Fibroblast of skin of left quadriceps (primary cell): Measurements from ENCODE around the gene SOS2.

Experiments used
- DNase-seq, 2 experiments: peaks; one replicate each; pipeline ENCODE4 v3.0.0-alpha.2; 2013; ENCODE audit warnings: low read depth in 2 of 2

The SOS2 gene

DNA sequence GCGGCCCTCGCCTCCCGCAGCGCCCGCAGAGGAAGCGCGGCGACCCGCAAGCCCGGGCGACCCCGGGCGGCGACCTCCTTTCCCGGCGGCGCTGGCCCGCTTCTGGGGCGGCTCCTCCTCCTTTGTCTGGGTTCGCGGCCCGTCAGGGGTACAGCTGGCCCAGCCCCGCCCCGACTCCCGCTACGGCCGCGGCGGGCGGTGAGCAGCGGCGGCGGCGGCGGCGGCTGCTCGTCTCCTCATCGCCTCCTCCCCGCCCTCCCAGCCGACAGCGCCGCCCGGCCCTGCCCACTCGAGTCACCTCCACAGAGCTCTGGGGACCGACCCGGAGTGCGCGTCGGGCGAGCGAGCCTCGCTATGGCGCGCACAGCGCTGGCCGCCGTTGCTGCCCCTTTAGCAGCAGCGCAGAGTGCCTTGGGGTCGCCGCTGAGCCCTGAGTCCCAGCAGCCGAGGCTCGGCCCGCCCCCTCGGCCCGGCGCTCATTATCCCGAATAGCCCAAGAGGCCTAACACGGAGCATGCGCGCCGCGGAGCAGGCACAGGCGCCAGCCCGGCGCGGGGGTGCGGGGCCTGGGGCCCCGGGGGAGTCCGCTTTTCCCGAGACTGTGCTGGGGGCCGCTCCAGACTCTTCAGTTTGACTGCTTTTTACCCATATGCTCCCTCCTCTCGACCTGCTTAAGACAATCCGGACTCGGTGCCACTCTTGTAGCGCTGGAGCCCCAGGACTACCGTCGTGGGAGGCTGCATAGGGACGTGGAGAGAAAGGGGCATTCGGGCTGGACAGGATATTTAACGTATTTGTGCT, at the start of gene SOS2:
Gene SOS2, minus strand, starts transcription at position 104 of the 801 bp plus-strand sequence. CDS start 295 bp downstream, outside the sequence.
- peak; percentile 68 to 69 for DNase-seq

DNA sequence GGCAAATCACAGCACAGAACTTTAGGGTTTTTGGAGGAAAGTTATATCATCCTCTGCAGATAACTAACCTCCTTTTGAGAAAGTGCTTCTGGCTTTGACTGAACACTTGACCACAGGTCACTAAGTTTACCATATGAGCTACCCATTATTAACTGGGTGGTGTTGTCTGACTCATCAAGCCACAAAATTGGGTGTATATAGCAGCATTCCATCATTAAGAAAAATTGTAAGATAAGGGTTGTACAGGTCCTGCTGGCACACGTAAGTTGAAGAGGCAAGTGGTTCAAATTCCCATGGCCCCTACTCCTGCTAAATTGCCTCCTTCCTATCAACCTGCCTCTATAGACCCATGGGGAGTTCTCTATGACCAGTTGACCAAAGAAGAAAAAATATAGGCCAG, 41.1 kb upstream of the SOS2 start:
- no peak for DNase-seq

DNA sequence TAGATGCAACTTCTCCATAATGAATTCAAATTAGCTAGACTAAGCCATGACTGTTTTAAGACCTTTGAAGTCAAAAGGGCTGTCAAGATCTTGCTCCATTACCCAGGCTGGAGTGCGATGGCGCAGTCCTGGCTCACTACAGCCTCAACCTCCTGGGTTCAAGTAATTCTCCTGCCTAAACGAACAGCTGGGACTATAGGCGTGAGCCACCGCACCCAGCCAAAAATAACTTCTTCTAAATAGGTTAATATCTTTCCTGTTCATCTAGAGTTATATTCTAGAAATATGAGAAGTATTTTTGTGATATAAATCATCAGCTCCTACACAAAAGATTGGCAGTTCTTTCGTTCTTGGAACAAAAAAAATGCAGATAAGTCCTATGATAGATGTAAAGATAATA, 39.6 kb upstream of the SOS2 start:
- DNase-seq: no peak

DNA sequence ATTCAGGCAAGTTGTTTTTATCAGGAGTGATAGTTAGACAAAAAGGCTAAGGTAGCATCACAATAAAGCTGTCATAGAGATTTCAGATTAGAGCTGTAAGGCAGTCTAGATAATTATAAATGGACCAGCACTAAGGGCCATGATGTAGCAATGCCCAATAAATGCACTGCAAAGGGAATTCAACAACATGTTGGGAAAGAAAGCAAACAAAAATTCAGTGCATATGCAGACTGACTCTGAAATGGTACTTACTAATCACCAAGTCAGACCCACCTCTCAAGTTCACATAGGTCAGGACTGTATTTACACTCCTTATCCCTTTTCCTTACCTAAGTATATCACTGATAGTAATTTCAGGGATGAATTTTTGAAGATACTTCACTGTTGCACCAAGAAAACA, 33.7 kb upstream of the SOS2 start:
- DNase-seq: no peak

DNA sequence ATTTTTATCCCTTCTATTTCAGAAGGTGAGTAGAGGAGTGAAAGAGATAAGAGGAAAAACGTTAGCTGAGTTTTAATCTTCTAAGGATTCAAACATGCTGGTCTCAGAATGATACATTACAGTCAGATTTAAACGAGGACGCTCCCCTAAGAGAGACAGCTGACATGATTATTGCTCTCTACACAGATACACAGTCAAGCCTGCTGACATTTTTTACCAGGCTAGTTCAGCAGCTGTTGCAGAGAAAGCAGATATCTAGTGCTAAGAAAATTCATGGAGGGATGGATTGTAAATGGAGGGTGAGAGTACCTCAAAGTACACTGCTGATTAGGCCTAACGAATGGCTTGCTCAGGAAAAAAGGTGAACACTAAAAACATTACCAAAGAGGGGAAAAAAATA, 31.9 kb upstream of the SOS2 start:
- no peak for DNase-seq

DNA sequence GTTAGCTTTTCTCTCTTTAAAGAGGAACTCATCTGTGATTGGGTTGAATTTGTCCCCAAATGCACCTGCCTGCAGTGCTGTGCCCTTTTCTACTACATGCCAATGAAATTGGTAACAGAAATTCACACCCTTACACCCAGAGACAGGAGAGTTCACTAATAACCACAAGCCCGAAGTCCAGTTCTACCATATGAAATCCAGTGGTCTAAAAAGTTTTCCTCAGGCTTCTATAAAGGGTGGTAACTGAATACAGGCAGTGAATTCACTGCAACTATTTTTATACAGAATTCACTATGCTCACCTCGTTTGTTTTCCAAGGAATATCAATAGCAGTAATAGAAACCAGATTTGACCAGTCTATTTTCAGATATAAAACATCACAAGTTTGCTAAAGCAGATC, 31.5 kb upstream of the SOS2 start:
- no peak for DNase-seq

DNA sequence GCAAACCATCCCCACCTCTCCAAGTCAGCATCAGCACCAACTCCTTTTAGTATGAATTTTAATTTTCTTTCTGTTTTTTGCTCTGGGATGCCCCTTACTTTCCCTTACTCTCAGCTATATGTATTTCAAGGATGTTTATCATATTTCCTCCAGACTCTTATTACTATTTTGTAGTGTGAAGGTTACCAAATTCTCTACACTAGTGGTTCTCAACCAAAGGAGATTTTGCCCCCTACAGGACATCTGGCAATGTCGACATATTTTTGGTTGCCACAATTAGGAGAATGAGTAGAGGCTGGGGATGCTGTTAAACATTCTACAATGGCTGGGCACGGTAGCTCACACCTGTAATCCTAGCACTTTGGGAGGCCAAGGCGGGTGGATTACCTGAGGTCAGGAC, 29.1 kb upstream of the SOS2 start:
- peak; percentile 13 to 20 for DNase-seq

DNA sequence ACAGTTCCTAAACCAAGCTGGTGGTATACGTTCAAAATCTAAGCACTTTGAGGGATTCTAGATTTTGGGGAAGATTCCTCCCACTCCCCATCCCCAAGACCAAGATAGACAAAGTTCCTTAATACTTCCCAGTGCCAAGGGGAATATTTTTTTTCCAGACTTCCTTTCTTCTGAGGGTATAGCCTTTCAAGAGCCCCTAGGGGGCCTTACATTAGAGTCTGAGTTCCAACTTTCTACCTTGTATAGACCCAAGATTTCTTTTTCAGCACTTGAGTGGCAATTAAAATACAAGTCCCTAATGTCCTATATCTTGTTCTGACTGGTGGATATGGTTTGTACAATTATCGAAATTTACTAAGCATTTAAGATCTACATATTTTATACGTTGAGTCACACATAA, 28.7 kb upstream of the SOS2 start:
- no peak for DNase-seq

DNA sequence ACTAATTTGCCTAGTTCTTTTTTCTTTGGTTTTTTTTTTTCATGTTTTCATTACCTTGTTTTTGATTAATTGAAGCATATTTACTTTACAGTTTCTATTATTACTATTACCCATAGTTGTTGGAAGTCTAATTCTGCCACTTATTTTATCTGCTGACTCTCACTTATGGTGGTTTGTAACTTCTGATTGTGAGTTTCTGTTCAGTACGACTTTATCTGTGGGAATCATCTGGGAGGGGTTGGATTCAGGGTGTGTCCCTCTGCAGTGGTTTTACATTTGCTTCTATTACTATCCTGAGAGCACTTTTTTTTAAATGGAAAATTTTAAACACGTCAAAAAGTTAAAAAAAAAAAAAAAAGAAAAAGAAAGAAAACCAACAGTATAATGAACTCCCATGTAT, 26.4 kb upstream of the SOS2 start:
- no peak for DNase-seq

DNA sequence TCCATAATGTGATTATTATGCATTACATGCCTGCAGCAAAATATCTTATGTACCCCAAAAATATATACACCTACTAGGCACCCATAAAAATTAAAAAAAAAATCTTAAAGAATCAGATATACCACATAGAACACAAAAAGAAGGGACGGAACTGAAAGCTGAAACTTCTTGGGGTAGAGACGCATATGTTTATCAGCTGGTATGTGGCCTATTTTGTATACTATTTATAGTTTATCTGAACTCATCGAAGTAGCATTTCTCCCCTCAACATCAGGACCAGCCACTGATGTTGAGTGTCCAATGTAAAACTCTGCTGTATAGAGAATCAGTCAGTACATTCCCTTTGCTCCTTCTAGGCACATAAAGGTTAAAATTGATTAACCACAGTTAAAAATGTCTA, 22.9 kb upstream of the SOS2 start:
- no peak for DNase-seq

DNA sequence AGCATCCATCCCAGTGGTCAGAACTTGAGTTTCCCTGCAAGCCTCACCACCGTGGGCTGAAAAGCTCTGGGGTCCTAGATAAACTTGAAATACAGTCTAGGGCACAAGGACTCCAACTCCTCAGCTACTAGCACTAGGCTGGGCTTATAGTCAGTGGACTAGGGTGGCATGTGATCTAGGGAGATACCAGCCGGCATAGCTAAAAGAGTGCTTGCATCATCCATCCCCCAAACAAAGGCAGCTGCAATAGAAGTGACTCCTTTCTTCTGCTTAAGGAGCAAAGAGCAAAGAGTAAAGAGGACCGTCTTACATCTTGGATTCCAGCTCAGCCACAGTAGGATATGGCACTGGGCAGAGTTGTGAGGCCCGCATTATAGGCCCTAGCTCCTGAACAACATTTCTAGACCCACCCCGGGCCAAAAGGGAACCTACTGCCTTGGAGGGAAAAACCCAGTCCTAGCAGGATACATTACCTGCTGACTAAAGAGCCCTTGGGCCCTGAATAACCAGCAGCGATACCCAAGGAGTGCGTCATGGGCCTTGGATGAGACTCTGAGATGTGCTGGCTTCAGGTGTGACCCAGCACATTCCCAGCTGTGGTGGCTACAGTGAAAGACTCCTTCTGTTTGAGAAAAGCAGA, 17.9 kb upstream of the SOS2 start:
- no peak for DNase-seq

DNA sequence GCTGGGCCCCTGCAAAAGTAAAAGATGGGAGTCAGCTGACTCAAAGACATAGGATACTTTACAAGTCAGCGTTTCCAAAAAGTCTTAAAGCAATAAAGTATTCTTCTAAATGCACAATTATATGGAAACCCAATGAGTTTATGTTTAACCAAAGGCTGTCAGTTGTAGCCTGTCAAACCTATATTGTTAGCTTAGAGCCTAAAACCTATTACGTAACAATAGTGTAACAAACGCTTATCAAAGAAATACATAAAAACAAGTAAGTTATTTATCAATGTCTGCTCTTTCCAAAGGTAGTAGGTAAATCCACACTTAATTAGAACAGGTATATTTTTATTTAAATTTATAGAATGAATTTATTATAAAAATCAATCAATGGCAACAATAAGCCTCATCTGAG, 15.9 kb upstream of the SOS2 start:
- DNase-seq: no peak

DNA sequence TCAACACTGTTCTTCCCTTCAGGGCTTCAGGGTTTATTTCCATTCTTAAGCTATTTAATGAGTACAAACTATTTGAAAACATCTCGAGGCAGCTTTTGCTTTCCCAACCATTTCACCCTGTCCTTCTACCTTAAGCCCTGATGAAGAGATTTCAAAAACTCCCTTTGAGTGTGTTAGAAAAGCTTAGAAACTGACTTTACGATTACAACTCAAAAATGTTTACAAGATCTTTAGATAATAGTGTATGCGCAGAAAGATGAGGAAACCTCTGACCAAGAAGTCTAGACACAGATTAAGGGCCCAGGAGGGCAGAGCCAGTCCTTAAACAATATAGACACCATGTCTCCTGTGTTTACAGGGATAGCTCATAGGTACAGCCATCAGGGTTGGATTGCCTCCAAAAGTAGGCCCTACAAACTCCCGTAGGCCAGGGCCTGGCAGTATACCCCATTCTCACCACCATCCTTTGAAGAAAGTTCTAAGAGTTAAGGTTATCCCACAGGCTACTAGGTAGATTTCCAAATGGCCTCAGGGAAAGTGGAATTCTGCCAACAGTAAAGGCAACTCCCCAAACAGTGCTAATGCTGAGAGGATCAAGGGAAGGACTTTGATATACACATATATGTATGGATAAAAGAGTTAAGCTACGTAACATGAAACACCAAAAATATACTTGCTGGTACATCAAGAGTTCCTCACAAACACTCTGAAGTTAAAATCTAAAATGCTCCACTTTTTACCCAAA, 11.4 kb upstream of the SOS2 start:
- no peak for DNase-seq

DNA sequence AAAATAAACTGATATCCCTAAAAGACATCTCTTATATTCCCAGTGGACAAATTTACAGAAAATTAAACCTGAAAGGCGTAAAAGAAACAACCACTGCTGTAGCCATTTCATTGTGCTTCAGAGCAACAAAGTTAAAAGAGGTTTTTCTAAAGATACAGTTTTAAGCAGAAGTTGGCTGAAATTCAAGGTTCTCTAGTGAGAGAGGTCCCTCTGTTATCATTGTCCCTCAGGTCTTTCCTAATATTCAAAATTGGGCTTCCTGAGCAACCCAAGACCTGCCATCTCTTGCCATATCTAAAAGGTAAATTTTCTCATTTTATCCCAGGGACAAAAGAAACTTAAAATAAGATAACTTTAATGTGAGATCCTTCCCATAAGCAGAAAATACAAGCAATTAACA, 10.7 kb upstream of the SOS2 start:
- no peak for DNase-seq

DNA sequence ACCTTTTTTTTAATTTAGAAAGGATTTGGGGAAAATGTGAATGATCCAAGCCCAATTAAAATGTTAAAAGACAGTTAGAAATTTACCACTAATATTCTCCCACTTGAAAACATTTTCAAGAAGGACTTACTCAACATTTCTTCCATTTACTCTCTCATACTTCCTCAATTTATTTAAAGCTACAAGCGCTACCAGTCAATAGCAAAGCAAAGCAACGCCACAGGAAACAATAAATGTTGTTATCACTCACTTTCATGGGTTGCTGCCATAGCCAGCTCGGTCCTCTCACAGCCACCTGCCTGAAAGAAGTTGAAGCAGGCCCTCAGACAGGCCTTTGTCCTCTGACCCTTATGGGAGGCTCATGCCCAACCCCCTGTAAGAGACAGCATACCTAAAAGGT, 6.0 kb upstream of the SOS2 start:
- no peak for DNase-seq

DNA sequence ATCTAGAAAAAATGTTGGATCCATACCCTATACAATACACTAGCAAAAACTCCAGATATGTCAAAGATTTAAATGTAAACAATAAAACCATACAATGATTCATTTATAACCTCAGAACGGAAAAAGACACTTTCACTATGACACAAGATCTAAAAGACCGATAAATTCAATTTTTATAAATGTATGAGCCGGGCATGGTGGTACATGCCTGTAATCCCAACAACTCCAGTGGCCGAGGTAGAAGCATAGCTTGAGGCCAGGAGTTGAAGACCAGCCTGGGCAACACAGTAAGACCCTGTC, 2.5 kb upstream of the SOS2 start:
- DNase-seq: no peak

DNA sequence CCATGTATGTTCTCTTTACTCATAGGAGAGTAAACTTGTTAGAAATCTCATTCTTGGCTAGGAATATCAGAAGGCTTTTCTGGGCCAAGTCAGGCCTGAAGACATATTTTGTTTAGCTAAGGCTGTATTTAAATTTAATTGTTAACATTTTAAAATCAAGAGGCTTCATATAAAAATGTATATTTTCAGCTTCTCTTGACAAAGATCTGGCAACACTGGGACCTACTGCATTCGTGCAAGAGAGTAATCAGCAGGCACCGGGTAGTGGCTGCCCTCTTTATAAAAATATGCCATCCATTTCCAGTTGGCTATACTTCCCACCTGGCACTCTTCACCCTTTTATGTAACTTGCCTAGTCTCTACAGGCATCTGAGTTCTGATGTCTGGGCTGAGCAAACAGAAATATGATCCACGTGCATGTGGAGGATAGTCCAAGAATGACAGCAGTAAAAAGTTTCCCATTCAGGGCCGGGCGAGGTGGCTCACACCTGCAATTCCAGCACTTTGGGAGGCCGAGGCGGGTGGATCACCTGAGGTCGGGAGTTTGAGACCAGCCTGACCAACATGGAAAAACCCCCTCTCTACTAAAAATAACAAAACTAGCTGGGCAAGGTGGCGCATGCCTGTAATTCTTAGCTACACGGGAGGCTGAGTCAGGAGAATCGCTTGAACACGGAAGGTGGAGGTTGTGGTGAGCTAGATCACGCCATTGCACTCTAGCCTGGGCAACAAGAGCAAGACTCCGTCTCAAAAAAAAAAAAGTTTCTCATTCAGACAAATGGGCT, 2.0 kb upstream of the SOS2 start:
- no peak for DNase-seq

DNA sequence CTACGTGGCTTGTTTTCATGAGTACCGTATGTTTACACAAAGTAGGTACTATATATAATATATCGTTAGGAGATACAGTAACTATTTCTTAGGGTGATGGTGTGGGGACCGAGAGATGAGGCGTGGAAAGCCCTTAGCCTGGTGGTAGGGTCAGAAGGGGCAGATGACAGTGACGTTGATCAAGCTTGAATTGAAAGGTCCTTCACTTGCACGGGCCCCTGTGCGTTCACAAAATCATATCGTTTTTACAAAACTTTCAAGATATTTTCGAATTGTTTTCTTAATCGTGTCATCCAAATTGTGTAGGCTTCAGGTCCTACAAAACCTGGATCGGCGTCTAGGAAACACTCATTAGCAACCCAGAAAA, 881 bp upstream of the SOS2 start:
- DNase-seq: no peak

DNA sequence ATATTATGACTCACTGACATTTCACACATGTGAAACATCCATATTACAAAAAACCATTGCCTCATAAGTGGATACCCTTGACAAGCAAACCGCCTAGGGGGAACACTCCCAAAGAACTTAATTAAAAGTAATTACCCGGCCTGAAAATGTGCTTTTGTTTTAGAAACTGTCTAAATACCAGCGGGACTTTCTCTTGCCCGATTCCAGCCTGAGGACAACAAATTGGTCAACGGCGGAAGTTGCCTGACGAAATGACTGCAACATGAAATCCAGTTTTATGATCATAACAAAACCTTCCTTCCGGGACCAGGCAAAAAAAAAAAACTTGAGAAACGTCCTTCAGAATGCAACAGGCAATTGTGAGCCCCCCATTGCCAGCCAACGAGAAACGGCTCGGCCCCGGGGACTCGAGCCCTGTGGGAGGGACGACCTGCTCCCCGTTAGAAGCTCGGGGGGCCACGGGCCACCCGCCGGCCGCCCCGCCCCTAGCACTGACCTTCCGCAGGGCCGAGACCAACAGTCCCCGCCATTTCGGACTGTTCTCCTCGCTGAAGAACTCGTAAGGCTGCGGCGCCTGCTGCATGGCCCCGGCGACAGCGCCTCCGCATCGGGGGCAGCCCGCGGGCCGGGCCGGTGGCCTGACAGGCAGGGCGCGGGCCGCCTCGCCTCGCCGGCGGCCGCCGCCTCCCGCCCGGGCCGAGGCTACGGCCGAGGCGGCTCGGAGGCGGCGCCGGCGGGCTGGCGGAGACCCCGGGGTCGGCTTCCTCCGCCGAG, 490 bp downstream of the SOS2 start:
- peak in 1 of 2 experiments; percentile 28 for DNase-seq

DNA sequence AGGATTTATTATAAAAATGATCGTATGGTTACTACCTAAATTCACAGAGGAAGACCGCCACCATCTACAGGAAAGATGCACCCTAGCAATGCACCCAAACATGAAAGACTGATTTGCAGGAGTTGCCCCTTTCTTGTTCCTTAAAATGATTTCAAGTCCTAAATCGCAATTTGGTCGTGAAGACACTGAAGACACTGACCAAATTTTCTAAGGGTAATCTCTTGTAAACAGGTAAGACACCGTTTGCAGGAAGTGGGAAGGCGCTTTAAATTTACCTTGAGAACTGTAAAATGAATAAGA, 1.0 kb downstream of the SOS2 start:
- DNase-seq: no peak

DNA sequence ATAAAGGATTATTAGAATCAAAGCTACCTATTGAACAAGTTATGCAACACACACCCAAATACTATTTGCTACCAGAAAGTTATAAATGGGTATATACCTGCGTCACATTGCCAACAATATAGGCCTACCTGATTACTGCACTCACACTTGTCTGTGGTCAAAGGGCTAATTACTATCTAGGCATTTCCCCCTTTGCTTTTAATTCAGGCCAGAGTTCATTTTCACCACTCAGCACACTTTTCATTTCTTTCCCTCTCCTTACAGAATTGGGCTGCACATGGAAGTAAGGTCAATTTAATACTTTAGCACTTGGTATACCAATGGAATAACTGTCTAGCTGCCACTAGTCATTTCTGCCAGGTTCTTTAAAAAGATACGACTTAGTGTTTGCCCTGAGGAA, 1.7 kb downstream of the SOS2 start:
- DNase-seq: no peak

DNA sequence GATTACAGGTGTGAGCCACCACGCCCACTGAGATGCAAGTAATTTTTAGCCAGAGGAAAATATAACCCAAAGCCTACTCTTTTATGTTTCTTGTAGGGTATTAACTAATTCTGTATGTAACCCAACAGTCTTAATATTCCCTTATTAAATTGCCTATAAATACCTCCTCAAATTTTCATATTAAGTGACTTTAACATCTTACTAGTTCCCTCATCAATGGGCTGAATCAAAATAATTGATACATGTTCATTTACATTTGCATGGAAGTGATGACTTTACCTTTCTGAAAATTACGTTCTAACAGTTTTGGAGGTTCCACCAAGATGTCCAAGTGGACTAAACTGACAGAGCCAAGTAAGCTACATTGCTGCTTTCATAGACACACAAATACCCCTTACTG, 3.1 kb downstream of the SOS2 start:
- no peak for DNase-seq
